ENCODE data around the gene RHBDL3. TPM values are rescaled to one million over a fixed set of nuclear protein-coding genes. Genes with fewer than 3 reads are reported as not detected.

The RHBDL3 gene
- total and polyA plus RNA-seq, 10 of the 15 experiments (the other 5 are each of a cell fraction or from before 2014, with no cell fraction given), result 0.04 to 0.24 (median 0.04) TPM; not detected in 5

- H3K4me2 ChIP-seq (ENCODE audit: control insufficient read depth, insufficient read depth), result no peak overlapping the region
- no TSS peak for BruUV-seq (replicated peaks)
- H2AFZ ChIP-seq (ENCODE audit: control insufficient read depth, low read depth, low read length), result no peak overlapping the region
- POLR2A ChIA-PET, result no interaction called here
- no peak overlapping the region for H3K9ac ChIP-seq (ENCODE audit: control insufficient read depth, insufficient read depth, low read length)
- H3K9me3 ChIP-seq (replicated peaks; ENCODE audit: control insufficient read depth, insufficient read depth, low read length), result no peaks in the 10 kb centered on the region
- ATAC-seq (no peak), DNase-seq (ENCODE audit: low read depth, low spot score) (no peak), FAIRE-seq (no peak)
- SMC1A ChIA-PET (ENCODE audit: uncharacterized antibody, unreplicated experiment), result interaction anchor here (1.2 kb wide), 1 partner anchor 11 kb away, joined by 3 read pairs; no protein-coding TSS in a partner anchor
- WGBS (ENCODE audit: insufficient coverage, insufficient replicate concordance, low lambda C conversion rate, missing lambda C conversion rate), result 27% methylated on average over 7 of the region's 7 CpGs
- no peak overlapping the region for H3K4me3 ChIP-seq
- TF ChIP-seq, protein P1, sequence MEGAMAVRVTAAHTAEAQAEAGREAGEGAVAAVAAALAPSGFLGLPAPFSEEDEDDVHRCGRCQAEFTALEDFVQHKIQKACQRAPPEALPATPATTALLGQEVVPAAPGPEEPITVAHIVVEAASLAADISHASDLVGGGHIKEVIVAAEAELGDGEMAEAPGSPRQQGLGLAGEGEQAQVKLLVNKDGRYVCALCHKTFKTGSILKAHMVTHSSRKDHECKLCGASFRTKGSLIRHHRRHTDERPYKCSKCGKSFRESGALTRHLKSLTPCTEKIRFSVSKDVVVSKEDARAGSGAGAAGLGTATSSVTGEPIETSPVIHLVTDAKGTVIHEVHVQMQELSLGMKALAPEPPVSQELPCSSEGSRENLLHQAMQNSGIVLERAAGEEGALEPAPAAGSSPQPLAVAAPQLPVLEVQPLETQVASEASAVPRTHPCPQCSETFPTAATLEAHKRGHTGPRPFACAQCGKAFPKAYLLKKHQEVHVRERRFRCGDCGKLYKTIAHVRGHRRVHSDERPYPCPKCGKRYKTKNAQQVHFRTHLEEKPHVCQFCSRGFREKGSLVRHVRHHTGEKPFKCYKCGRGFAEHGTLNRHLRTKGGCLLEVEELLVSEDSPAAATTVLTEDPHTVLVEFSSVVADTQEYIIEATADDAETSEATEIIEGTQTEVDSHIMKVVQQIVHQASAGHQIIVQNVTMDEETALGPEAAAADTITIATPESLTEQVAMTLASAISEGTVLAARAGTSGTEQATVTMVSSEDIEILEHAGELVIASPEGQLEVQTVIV (IDR thresholded peaks at IDR 0.05; ENCODE audit: borderline replicate concordance, partially characterized antibody), result no peak
- TF ChIP-seq SREBF2 (IDR thresholded peaks at IDR 0.05; ENCODE audit: low read length) (no peak), SP1 (IDR thresholded peaks at IDR 0.05; ENCODE audit: low read depth, low read length) (no peak)
- intact Hi-C loops (cut with micrococcal nuclease; ENCODE audit: unreplicated experiment) (no loop called here), in situ Hi-C loops (cut with MboI) (no loop called here)
- H3K27me3 ChIP-seq (replicated peaks in 1 of 2; ENCODE audit: control insufficient read depth in 2 of 2, insufficient read depth in 2 of 2, low read length in 1 of 2), result peaks cover 0 to 2% of the 10 kb centered on the region in 2 experiments; a peak in 1 of 4 replicates
- H4K20me1 ChIP-seq (ENCODE audit: control insufficient read depth, insufficient read depth), result no peaks in the 10 kb centered on the region; the same call in 1 of the 2 replicates
- no peaks in the 10 kb centered on the region for H3K4me1 ChIP-seq (ENCODE audit: control insufficient read depth, insufficient read depth, low read length)
- CTCF ChIA-PET, result no interaction called here
- H3K79me2 ChIP-seq (ENCODE audit: control insufficient read depth, insufficient read depth, low read length), result no peaks in the 10 kb centered on the region
- H3K27ac ChIP-seq (ENCODE audit: control insufficient read depth, insufficient read depth), result no peak overlapping the region
- RAD21 ChIA-PET (ENCODE audit: unreplicated experiment), result interaction anchor here (1.5 kb wide), 1 partner anchor 20 kb away, joined by 4 read pairs; no protein-coding TSS in a partner anchor
- no peaks in the 10 kb centered on the region for H3K36me3 ChIP-seq (ENCODE audit: control insufficient read depth in 2 of 2, insufficient read depth in 2 of 2, low read length in 1 of 2)
These were observed 34.0 kb downstream of the RHBDL3 start for GRCh38 chr17:32299580-32300164.

- Histone ChIP-seq H3K27me3 (replicated peaks in 1 of 2; ENCODE audit: control insufficient read depth in 2 of 2, insufficient read depth in 2 of 2, low read length in 1 of 2) (peaks cover 0 to 2% of the 10 kb centered on the region in 2 experiments; a peak in 1 of 4 replicates), H3K36me3 (ENCODE audit: control insufficient read depth in 2 of 2, insufficient read depth in 2 of 2, low read length in 1 of 2) (no peaks in the 10 kb centered on the region), H3K4me1 (ENCODE audit: control insufficient read depth, insufficient read depth, low read length) (no peaks in the 10 kb centered on the region), H3K79me2 (ENCODE audit: control insufficient read depth, insufficient read depth, low read length) (no peaks in the 10 kb centered on the region), H2AFZ (ENCODE audit: control insufficient read depth, low read depth, low read length) (no peak overlapping the region), H3K4me2 (ENCODE audit: control insufficient read depth, insufficient read depth) (no peak overlapping the region), H3K4me3 (no peak overlapping the region), H3K9ac (ENCODE audit: control insufficient read depth, insufficient read depth, low read length) (no peak overlapping the region), H3K9me3 (replicated peaks; ENCODE audit: control insufficient read depth, insufficient read depth, low read length) (no peaks in the 10 kb centered on the region), H4K20me1 (ENCODE audit: control insufficient read depth, insufficient read depth) (no peaks in the 10 kb centered on the region; the same call in 1 of the 2 replicates), H3K27ac (ENCODE audit: control insufficient read depth, insufficient read depth) (no peak overlapping the region)
- DNase-seq (ENCODE audit: low read depth, low spot score), result no peak
- ATAC-seq, result no peak
- no peak for FAIRE-seq
- in situ Hi-C loops (cut with MboI), result no loop called here
- WGBS (ENCODE audit: insufficient coverage, insufficient replicate concordance, low lambda C conversion rate, missing lambda C conversion rate), result 60% methylated on average over 4 of the region's 4 CpGs
- RAD21 ChIA-PET (ENCODE audit: unreplicated experiment), result no interaction called here
- intact Hi-C loops (cut with micrococcal nuclease; ENCODE audit: unreplicated experiment), result no loop called here
- POLR2A ChIA-PET, result no interaction called here
- CTCF ChIA-PET, result no interaction called here
- BruUV-seq (replicated peaks), result no TSS peak
- SMC1A ChIA-PET (ENCODE audit: uncharacterized antibody, unreplicated experiment), result no interaction called here
- no peak for TF ChIP-seq GABPA (IDR thresholded peaks at IDR 0.05; ENCODE audit: low read depth)
- no peak for TF ChIP-seq STAT1 (conservative IDR thresholded peaks at IDR 0.05)
- TF ChIP-seq BCLAF1 (IDR thresholded peaks at IDR 0.05), result no peak
- TF ChIP-seq NFIC (IDR thresholded peaks at IDR 0.05; ENCODE audit: low read depth, low read length), result no peak
- TF ChIP-seq, protein P2, sequence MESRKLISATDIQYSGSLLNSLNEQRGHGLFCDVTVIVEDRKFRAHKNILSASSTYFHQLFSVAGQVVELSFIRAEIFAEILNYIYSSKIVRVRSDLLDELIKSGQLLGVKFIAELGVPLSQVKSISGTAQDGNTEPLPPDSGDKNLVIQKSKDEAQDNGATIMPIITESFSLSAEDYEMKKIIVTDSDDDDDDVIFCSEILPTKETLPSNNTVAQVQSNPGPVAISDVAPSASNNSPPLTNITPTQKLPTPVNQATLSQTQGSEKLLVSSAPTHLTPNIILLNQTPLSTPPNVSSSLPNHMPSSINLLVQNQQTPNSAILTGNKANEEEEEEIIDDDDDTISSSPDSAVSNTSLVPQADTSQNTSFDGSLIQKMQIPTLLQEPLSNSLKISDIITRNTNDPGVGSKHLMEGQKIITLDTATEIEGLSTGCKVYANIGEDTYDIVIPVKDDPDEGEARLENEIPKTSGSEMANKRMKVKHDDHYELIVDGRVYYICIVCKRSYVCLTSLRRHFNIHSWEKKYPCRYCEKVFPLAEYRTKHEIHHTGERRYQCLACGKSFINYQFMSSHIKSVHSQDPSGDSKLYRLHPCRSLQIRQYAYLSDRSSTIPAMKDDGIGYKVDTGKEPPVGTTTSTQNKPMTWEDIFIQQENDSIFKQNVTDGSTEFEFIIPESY (IDR thresholded peaks at IDR 0.05), result no peak
- TF ChIP-seq STAT3 (IDR thresholded peaks at IDR 0.05; ENCODE audit: low read depth, low read length), result no peak
These were observed 36.4 kb downstream of the RHBDL3 start for GRCh38 chr17:32302037-32302436.
